HepG2 (cell line): ENCODE data around the gene ADORA3. TPM values are rescaled to one million over a fixed set of nuclear protein-coding genes. Genes with fewer than 3 reads are reported as not detected.

Experiments used
- ATAC-seq: fragments of 200-7000 bp; cut with Tn5 transposase; 3 replicates; pipeline ENCODE4 v1.9.1; 2020; ENCODE audit warnings: mild to moderate bottlenecking, moderate library complexity
- BruUV-seq: library from RNA; stranded (reverse); fragments of 400-500 nt; replicated peaks from 2 replicates; lab custom pipeline; 2021; lab: Mats Ljungman, UMichigan
- CTCF ChIA-PET: fragments of 300-600 bp; formaldehyde crosslinking; extraction: SDS; loops from one replicate; lab custom pipeline; 2021; ENCODE audit warnings: low total read pairs, inconsistent platforms, low intra/inter-chr PET ratio; lab: Yijun Ruan, JAX
- POLR2A ChIA-PET: fragments of 350-600 bp; sonication (Branson Sonifier 250); formaldehyde crosslinking; loops from one replicate; lab custom pipeline; 2020; ENCODE audit warnings: antibody characterized with exemption, inconsistent platforms; lab: Yijun Ruan, JAX
- DNase-seq: peaks from one replicate; pipeline ENCODE4 v3.0.0-alpha.2; 2015; ENCODE audit warnings: low spot score
- FAIRE-seq: peaks from 3 replicates; lab custom pipeline; 2011; peaks lifted over from hg19 to GRCh38; lab: Jason Lieb, UNC
- H2AFZ ChIP-seq: one replicate; pipeline ENCODE4 v1.6.1; 2011; ENCODE audit warnings: low read length, inconsistent platforms
- H3K27ac ChIP-seq: fragments of 300-600 bp; 3 replicates; pipeline ENCODE4 v1.8.0; 2011; ENCODE audit warnings: mixed run types, mild to moderate bottlenecking, mixed read lengths, low read length, inconsistent platforms; ENCODE audit not compliant: insufficient read depth; ENCODE audit errors: extremely low read length
- H3K27me3 ChIP-seq, 2 experiments: fragments of 200-600 bp in 1 of 2; 2 replicates in 1 of 2; 3 replicates in 1 of 2; pipeline versions ENCODE4 v1.6.0 to v1.8.0; 2011; ENCODE audit warnings: low read length in 2 of 2, mild to moderate bottlenecking in 2 of 2, moderate library complexity in 2 of 2, inconsistent platforms in 1 of 2; ENCODE audit not compliant: insufficient read depth in 2 of 2, control insufficient read depth in 1 of 2
- H3K36me3 ChIP-seq, 2 experiments: fragments of 200-600 bp in 1 of 2; replicated peaks in 1 of 2; 2 replicates in 1 of 2; 3 replicates in 1 of 2; pipeline versions ENCODE4 v1.5.1 to v1.8.0; 2011; ENCODE audit warnings: low read length in 2 of 2, inconsistent platforms in 1 of 2; ENCODE audit not compliant: insufficient read depth in 2 of 2, control insufficient read depth in 1 of 2
- H3K4me1 ChIP-seq: 2 replicates; pipeline ENCODE4 v1.5.1; 2012; ENCODE audit warnings: low read length, inconsistent platforms; ENCODE audit not compliant: insufficient read depth
- H3K4me2 ChIP-seq: 2 replicates; pipeline ENCODE4 v1.6.0; 2011; ENCODE audit warnings: low read depth, low read length, inconsistent platforms
- H3K4me3 ChIP-seq, 3 experiments: fragments of 200-600 bp in 1 of 3; sonication (generic), shearing (Covaris generic) in 1 of 3; replicated peaks in 1 of 3; 2 replicates each; pipeline ENCODE4 v1.5.1; 2011 to 2016; ENCODE audit warnings: low read length in 3 of 3, inconsistent platforms in 2 of 3, low read depth in 2 of 3, mild to moderate bottlenecking in 2 of 3, control low read depth in 1 of 3, mixed read lengths in 1 of 3; ENCODE audit not compliant: insufficient read depth in 1 of 3
- H3K79me2 ChIP-seq: one replicate; pipeline ENCODE4 v1.6.1; 2011; ENCODE audit warnings: low read length, inconsistent platforms; ENCODE audit not compliant: insufficient read depth
- H3K9ac ChIP-seq: 2 replicates; pipeline ENCODE4 v1.6.0; 2011; ENCODE audit warnings: mild to moderate bottlenecking, low read depth, low read length, inconsistent platforms; ENCODE audit not compliant: insufficient read depth
- H3K9me3 ChIP-seq: 2 replicates; pipeline ENCODE4 v1.5.1; 2012; ENCODE audit warnings: mild to moderate bottlenecking, low read length
- H4K20me1 ChIP-seq: 2 replicates; pipeline ENCODE4 v1.6.0; 2011; ENCODE audit warnings: inconsistent platforms, mild to moderate bottlenecking, low read length, moderate library complexity; ENCODE audit not compliant: insufficient read depth
- ATF7 ChIP-seq, 2 experiments: fragments of 450-650 bp in 1 of 2; sonication (generic) in 1 of 2; formaldehyde crosslinking in 1 of 2; IDR thresholded peaks; 2 replicates each; pipeline versions ENCODE4 v1.4.0 to v1.6.1; 2016 to 2020; ENCODE audit warnings: antibody characterized with exemption in 1 of 2, mild to moderate bottlenecking in 1 of 2, missing genetic modification reagents in 1 of 2
- FOXC1 ChIP-seq: sonication (generic); formaldehyde crosslinking; IDR thresholded peaks from 2 replicates; pipeline ENCODE4 v1.8.0; 2022; ENCODE audit warnings: mild to moderate bottlenecking, missing genetic modification reagents, borderline replicate concordance
- GATA4 ChIP-seq: sonication (generic); IDR thresholded peaks from 2 replicates; pipeline ENCODE4 v1.6.1; 2016; ENCODE audit warnings: antibody characterized with exemption, low read depth, borderline replicate concordance
- GPBP1L1 ChIP-seq: sonication (generic); formaldehyde crosslinking; IDR thresholded peaks from 2 replicates; pipeline ENCODE4 v1.5.0; 2020; ENCODE audit warnings: mild to moderate bottlenecking, missing genetic modification reagents
- HIC2 ChIP-seq: sonication (generic); formaldehyde crosslinking; IDR thresholded peaks from 2 replicates; pipeline ENCODE4 v1.9.0; 2022; ENCODE audit warnings: low read depth, missing genetic modification reagents
- MAZ ChIP-seq, 2 experiments: sonication (generic) in 1 of 2; formaldehyde crosslinking in 1 of 2; IDR thresholded peaks; 2 replicates each; pipeline versions ENCODE4 v1.5.0 to v1.6.1; 2012 to 2020; ENCODE audit warnings: low read depth in 2 of 2, mild to moderate bottlenecking in 2 of 2, borderline replicate concordance in 1 of 2, improper control_type of control experiment in 1 of 2, low read length in 1 of 2, missing genetic modification reagents in 1 of 2, moderate library complexity in 1 of 2
- NAIF1 ChIP-seq: sonication (generic); formaldehyde crosslinking; IDR thresholded peaks from 2 replicates; pipeline ENCODE4 v1.5.0; 2020; ENCODE audit warnings: mild to moderate bottlenecking, missing genetic modification reagents, borderline replicate concordance
- NFKB2 ChIP-seq: sonication (generic); formaldehyde crosslinking; IDR thresholded peaks from 2 replicates; pipeline ENCODE4 v1.4.0; 2020; ENCODE audit warnings: missing genetic modification reagents, borderline replicate concordance
- RAD51 ChIP-seq: fragments of 450-650 bp; IDR thresholded peaks from 2 replicates; pipeline ENCODE4 v1.6.1; 2016; ENCODE audit warnings: borderline replicate concordance
- RNF2 ChIP-seq: fragments of 450-650 bp; conservative IDR thresholded peaks from 2 replicates; pipeline ENCODE4 v1.6.1; 2016; ENCODE audit warnings: low read depth
- SPEN ChIP-seq: sonication (generic); formaldehyde crosslinking; IDR thresholded peaks from 2 replicates; pipeline ENCODE4 v1.5.1; 2020; ENCODE audit warnings: low read depth, mild to moderate bottlenecking, missing genetic modification reagents
- TMF1 ChIP-seq: sonication (generic); formaldehyde crosslinking; IDR thresholded peaks from 2 replicates; pipeline ENCODE4 v1.8.1; 2022; ENCODE audit warnings: low read depth, missing genetic modification reagents
- ZNF496 ChIP-seq: sonication (generic); formaldehyde crosslinking; IDR thresholded peaks from 2 replicates; pipeline ENCODE4 v1.8.1; 2023; ENCODE audit warnings: mild to moderate bottlenecking, moderate library complexity, missing genetic modification reagents; ENCODE audit not compliant: insufficient replicate concordance
- ZNF652 ChIP-seq: IDR thresholded peaks from 2 replicates; pipeline ENCODE4 v1.6.1; 2016; ENCODE audit warnings: low read depth, borderline replicate concordance
- WGBS: methylation state at CpG from one replicate; pipeline ENCODE4 v1.1.6; 2017; ENCODE audit warnings: low lambda C conversion rate; 5-methylcytosine and 5-hydroxymethylcytosine counted together
- in situ Hi-C: cut with HindIII; loops from 2 replicates; pipeline ENCODE4 v1.10.0; 2017; ENCODE audit warnings: low pct_unique_long_range_greater_than_20kb; ENCODE audit not compliant: extremely low pct_ligation_motif_present
- intact Hi-C: fragments of 100-400 bp; cut with micrococcal nuclease; formaldehyde crosslinking; loops from one replicate; pipeline ENCODE4 v1.10.0; 2022; ENCODE audit not compliant: unreplicated experiment
- polyA plus RNA-seq, 8 experiments: library from polyadenylated mRNA; depleted of rRNA in 3 of 8; stranded (reverse) in 7 of 8; unstranded in 1 of 8; fragments of >200 nt; fragmentation: Illumina TruSeq in 4 of 8; extraction: Trizol in 4 of 8; gene quantifications; 2 replicates each; pipeline versions ENCODE4 v1.2.1 to v1.2.3, GENCODE V29; 2011 to 2016; ENCODE audit warnings: low read depth in 4 of 8, missing spikeins in 1 of 8, mixed read lengths in 1 of 8; ENCODE audit not compliant: insufficient read depth in 1 of 8
- total RNA-seq, 5 experiments: library from RNA; depleted of rRNA; stranded (reverse); fragments of >200 nt; fragmentation: Illumina TruSeq; extraction: Trizol; gene quantifications; 2 replicates each; pipeline ENCODE4 v1.2.3, GENCODE V29; 2016; ENCODE audit warnings: low read depth in 1 of 5

The ADORA3 gene
- total and polyA plus RNA-seq, 2 of the 13 experiments (the other 11 are each of a cell fraction or from before 2014, with no cell fraction given) = not detected

DNA sequence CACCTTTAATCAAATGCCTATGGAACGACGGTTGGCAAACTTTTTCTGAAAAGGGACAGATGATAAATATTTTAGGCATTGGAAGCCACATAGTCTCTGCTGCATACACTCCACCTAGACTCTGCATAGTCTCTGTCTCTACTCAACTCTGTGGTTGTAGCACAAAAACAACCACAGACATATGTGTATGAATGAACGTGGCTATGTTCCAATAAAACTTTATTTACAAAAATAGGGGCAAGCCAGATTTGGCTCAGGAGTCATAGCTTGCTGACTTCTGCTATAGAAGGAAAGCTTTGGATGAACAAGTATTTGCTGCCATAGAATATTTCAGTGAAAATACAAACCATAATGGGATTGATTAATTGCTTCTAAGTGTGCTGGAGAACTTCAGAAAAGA is 37.5 kb upstream of the ADORA3 start:
- CTCF ChIA-PET = no interaction called here
- no peak for ATAC-seq

More for the DNA sequence above, 37.5 kb upstream of the ADORA3 start:
- 100% methylated on average over 3 of the region's 3 CpGs for WGBS
- no peak overlapping the region for H3K4me2 ChIP-seq
- no peaks in the 10 kb centered on the region for H3K9me3 ChIP-seq
- POLR2A ChIA-PET = no interaction called here
- no peak for TF ChIP-seq GATA4
- no peak for TF ChIP-seq MAZ (IDR thresholded peaks at IDR 0.05; ENCODE audit: borderline replicate concordance, low read depth, low read length)
- no peak for TF ChIP-seq MAZ (CRISPR knock-in tag; IDR thresholded peaks at IDR 0.05; ENCODE audit: low read depth)
- no peak for TF ChIP-seq NAIF1
- TF ChIP-seq RNF2 = no peak
- TF ChIP-seq NFKB2 = no peak
- TF ChIP-seq ZNF496 (CRISPR knock-in tag) = no peak
- TF ChIP-seq ATF7 (IDR thresholded peaks at IDR 0.05) = no peak
- no peak for TF ChIP-seq ATF7 (CRISPR knock-in tag; IDR thresholded peaks at IDR 0.05)
- no peak for TF ChIP-seq SPEN (CRISPR knock-in tag)
- no peak for TF ChIP-seq ZNF652 (CRISPR knock-in tag)
- TF ChIP-seq RAD51 = no peak
- no peak for TF ChIP-seq GPBP1L1
- no peak for TF ChIP-seq TMF1
- TF ChIP-seq FOXC1 (CRISPR knock-in tag) = no peak
- TF ChIP-seq HIC2 = no peak
- no peaks in the 10 kb centered on the region for H3K36me3 ChIP-seq
- H2AFZ ChIP-seq = no peak overlapping the region
- no peaks in the 10 kb centered on the region for H3K79me2 ChIP-seq
- H3K27ac ChIP-seq = no peak overlapping the region
- no peaks in the 10 kb centered on the region for H4K20me1 ChIP-seq
- H3K9ac ChIP-seq = no peak overlapping the region
- DNase-seq = no peak
- intact Hi-C loops = no loop called here
- H3K4me3 ChIP-seq = no peak overlapping the region
- no TSS peak for BruUV-seq
- peaks cover 39% of the 10 kb centered on the region for H3K4me1 ChIP-seq
- in situ Hi-C loops = no loop called here
- no peaks in the 10 kb centered on the region for H3K27me3 ChIP-seq
- FAIRE-seq = no peak
